GM18526 (cell line): ENCODE data around the gene SCYGR1.
"Not testable (repeated sequence)": the region's sequence is repeated elsewhere in the genome, so short reads cannot be mapped to it uniquely, and the experiment has no call there.

Experiments
- POLR2A ChIP-seq: IDR thresholded peaks from 3 replicates; pipeline ENCODE4 v1.6.1; 2011; ENCODE audit not compliant: insufficient read length; ENCODE audit errors: extremely low read depth

SCYGR1 gene

GRCh38 chr2:227387583-227387982 lies at the start of gene SCYGR1:
Gene SCYGR1 (minus strand): TSS chr2:227387949. CDS start chr2:227387949, 0 bp downstream.
- TF ChIP-seq POLR2A: not testable (repeated sequence)

GRCh38 chr2:227436436-227437174 lies 48.9 kb upstream of the SCYGR1 start:
- TF ChIP-seq POLR2A: no peak

GRCh38 chr2:227433171-227433570 lies 45.4 kb upstream of the SCYGR1 start:
- TF ChIP-seq POLR2A: no peak

GRCh38 chr2:227430639-227431038 lies 42.9 kb upstream of the SCYGR1 start:
- no peak for TF ChIP-seq POLR2A

- no peak for TF ChIP-seq POLR2A
These were observed 41.1 kb upstream of the SCYGR1 start for GRCh38 chr2:227428731-227429285.

GRCh38 chr2:227423656-227424499 lies 36.1 kb upstream of the SCYGR1 start:
- TF ChIP-seq POLR2A: no peak

- TF ChIP-seq POLR2A: no peak
These were observed 32.6 kb upstream of the SCYGR1 start for GRCh38 chr2:227420087-227421052.

GRCh38 chr2:227416701-227417100 lies 29.0 kb upstream of the SCYGR1 start:
- no peak for TF ChIP-seq POLR2A

GRCh38 chr2:227415538-227416424 lies 28.0 kb upstream of the SCYGR1 start:
- TF ChIP-seq POLR2A: no peak

- TF ChIP-seq POLR2A: no peak
These were observed 27.1 kb upstream of the SCYGR1 start for GRCh38 chr2:227414846-227415245.

- no peak for TF ChIP-seq POLR2A
These were observed 25.6 kb upstream of the SCYGR1 start for GRCh38 chr2:227413371-227413770.

GRCh38 chr2:227412877-227413276 lies 25.1 kb upstream of the SCYGR1 start:
- no peak for TF ChIP-seq POLR2A

GRCh38 chr2:227411990-227412350 lies 24.2 kb upstream of the SCYGR1 start:
- no peak for TF ChIP-seq POLR2A
